Liver (tissue), 3 donors: ENCODE data around the gene ZNF175.

Experiments
- EGR1 ChIP-seq, 2 donors: IDR thresholded peaks; 2 replicates each; pipeline ENCODE4 v1.6.1; 2016 to 2018; ENCODE audit warnings: antibody characterized with exemption in 2 of 2, low read depth in 2 of 2
- GABPA ChIP-seq, 2 donors: IDR thresholded peaks in 1 of 2; conservative IDR thresholded peaks in 1 of 2; 2 replicates each; pipeline ENCODE4 v1.6.1; 2016; ENCODE audit warnings: antibody characterized with exemption in 2 of 2, mild to moderate bottlenecking in 1 of 2, moderate library complexity in 1 of 2
- JUND ChIP-seq, 2 donors: IDR thresholded peaks; 2 replicates each; pipeline ENCODE4 v1.6.1; 2016; ENCODE audit warnings: antibody characterized with exemption in 2 of 2
- RAD21 ChIP-seq, 2 donors: IDR thresholded peaks; 2 replicates each; pipeline ENCODE4 v1.6.1; 2016; ENCODE audit warnings: antibody characterized with exemption in 2 of 2, mild to moderate bottlenecking in 2 of 2
- YY1 ChIP-seq: IDR thresholded peaks from 2 replicates; pipeline ENCODE4 v1.6.1; 2016; ENCODE audit warnings: antibody characterized with exemption, mild to moderate bottlenecking
- TF ChIP-seq, protein P1 (sequence below): fragments of 150-350 bp; IDR thresholded peaks from 2 replicates; pipeline ENCODE4 v1.5.1; 2017; ENCODE audit warnings: improper control_type of control experiment, low read depth, low read length; ENCODE audit not compliant: missing input control
- TF ChIP-seq, protein P2 (sequence below): IDR thresholded peaks from 2 replicates; pipeline ENCODE4 v1.6.1; 2016; ENCODE audit warnings: antibody characterized with exemption
- TF ChIP-seq, protein P3 (sequence below): IDR thresholded peaks from 2 replicates; pipeline ENCODE4 v1.6.1; 2016; ENCODE audit warnings: antibody characterized with exemption
- donor health status: healthy.
- donor health status: healthy.

DNA sequence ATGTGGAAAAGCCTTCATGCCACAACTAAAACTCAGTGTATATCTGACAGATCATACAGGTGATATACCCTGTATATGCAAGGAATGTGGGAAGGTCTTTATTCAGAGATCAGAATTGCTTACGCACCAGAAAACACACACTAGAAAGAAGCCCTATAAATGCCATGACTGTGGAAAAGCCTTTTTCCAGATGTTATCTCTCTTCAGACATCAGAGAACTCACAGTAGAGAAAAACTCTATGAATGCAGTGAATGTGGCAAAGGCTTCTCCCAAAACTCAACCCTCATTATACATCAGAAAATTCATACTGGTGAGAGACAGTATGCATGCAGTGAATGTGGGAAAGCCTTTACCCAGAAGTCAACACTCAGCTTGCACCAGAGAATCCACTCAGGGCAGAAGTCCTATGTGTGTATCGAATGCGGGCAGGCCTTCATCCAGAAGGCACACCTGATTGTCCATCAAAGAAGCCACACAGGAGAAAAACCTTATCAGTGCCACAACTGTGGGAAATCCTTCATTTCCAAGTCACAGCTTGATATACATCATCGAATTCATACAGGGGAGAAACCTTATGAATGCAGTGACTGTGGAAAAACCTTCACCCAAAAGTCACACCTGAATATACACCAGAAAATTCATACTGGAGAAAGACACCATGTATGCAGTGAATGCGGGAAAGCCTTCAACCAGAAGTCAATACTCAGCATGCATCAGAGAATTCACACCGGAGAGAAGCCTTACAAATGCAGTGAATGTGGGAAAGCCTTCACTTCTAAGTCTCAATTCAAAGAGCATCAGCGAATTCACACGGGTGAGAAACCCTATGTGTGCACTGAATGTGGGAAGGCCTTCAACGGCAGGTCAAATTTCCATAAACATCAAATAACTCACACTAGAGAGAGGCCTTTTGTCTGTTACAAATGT lies 16.4 kb downstream of the ZNF175 start:
- TF ChIP-seq, protein P1, sequence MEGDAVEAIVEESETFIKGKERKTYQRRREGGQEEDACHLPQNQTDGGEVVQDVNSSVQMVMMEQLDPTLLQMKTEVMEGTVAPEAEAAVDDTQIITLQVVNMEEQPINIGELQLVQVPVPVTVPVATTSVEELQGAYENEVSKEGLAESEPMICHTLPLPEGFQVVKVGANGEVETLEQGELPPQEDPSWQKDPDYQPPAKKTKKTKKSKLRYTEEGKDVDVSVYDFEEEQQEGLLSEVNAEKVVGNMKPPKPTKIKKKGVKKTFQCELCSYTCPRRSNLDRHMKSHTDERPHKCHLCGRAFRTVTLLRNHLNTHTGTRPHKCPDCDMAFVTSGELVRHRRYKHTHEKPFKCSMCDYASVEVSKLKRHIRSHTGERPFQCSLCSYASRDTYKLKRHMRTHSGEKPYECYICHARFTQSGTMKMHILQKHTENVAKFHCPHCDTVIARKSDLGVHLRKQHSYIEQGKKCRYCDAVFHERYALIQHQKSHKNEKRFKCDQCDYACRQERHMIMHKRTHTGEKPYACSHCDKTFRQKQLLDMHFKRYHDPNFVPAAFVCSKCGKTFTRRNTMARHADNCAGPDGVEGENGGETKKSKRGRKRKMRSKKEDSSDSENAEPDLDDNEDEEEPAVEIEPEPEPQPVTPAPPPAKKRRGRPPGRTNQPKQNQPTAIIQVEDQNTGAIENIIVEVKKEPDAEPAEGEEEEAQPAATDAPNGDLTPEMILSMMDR = no peak
- TF ChIP-seq EGR1 (IDR thresholded peaks at IDR 0.05; ENCODE audit: low read depth in 2 of 2) (no peak), JUND (IDR thresholded peaks at IDR 0.05) (no peak), RAD21 (IDR thresholded peaks at IDR 0.05) (no peak), GABPA (IDR thresholded peaks at IDR 0.05 in 1 of 2, conservative IDR thresholded peaks at IDR 0.05 in 1 of 2) (no peak), YY1 (no peak)
- TF ChIP-seq, protein P2, sequence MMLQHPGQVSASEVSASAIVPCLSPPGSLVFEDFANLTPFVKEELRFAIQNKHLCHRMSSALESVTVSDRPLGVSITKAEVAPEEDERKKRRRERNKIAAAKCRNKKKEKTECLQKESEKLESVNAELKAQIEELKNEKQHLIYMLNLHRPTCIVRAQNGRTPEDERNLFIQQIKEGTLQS = no peak
- TF ChIP-seq, protein P3, sequence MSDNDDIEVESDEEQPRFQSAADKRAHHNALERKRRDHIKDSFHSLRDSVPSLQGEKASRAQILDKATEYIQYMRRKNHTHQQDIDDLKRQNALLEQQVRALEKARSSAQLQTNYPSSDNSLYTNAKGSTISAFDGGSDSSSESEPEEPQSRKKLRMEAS = no peak
